Fibroblast of lung (primary cell): Measurements from ENCODE around the gene MST1R. TPM values are rescaled to one million over a fixed set of nuclear protein-coding genes. Genes with fewer than 3 reads are reported as not detected.

Experiments
- DNase-seq, 2 donors: peaks; one replicate each; pipeline versions ENCODE4 v3.0.0 to v3.0.0-alpha.2; 2010; ENCODE audit warnings: low read depth in 2 of 2
- H2AFZ ChIP-seq: 2 replicates; pipeline ENCODE4 v1.5.1; 2012; ENCODE audit warnings: low read length, control low read depth, inconsistent platforms
- H3K27ac ChIP-seq: 2 replicates; pipeline ENCODE4 v1.5.1; 2011; ENCODE audit warnings: low read length, control low read depth; ENCODE audit not compliant: insufficient read depth
- H3K27me3 ChIP-seq: 2 replicates; pipeline ENCODE4 v1.5.1; 2011; ENCODE audit warnings: mild to moderate bottlenecking, low read length; ENCODE audit not compliant: control insufficient read depth, insufficient read depth
- H3K36me3 ChIP-seq: 2 replicates; pipeline ENCODE4 v1.5.1; 2011; ENCODE audit warnings: low read length; ENCODE audit not compliant: control insufficient read depth, insufficient read depth
- H3K4me1 ChIP-seq: 2 replicates; pipeline ENCODE4 v1.5.1; 2011; ENCODE audit warnings: low read length; ENCODE audit not compliant: control insufficient read depth, insufficient read depth; ENCODE audit errors: extremely low read depth
- H3K4me2 ChIP-seq: 2 replicates; pipeline ENCODE4 v1.5.1; 2011; ENCODE audit warnings: low read length, control low read depth; ENCODE audit not compliant: insufficient read depth; ENCODE audit errors: extremely low read depth
- H3K4me3 ChIP-seq, 4 experiments: fragments of 200-600 bp in 1 of 4; sonication (generic) in 1 of 4; replicated peaks in 1 of 4; 2 replicates each; pipeline ENCODE4 v1.5.1; 2011 to 2016; ENCODE audit warnings: low read length in 4 of 4, low read depth in 3 of 4, mild to moderate bottlenecking in 3 of 4, control low read depth in 2 of 4, inconsistent platforms in 1 of 4, mixed read lengths in 1 of 4; ENCODE audit not compliant: insufficient read depth in 1 of 4; ENCODE audit errors: control extremely low read depth in 1 of 4
- H3K79me2 ChIP-seq: 2 replicates; pipeline ENCODE4 v1.5.1; 2012; ENCODE audit warnings: mild to moderate bottlenecking, low read length, inconsistent platforms; ENCODE audit not compliant: control insufficient read depth, insufficient read depth
- H3K9ac ChIP-seq: 2 replicates; pipeline ENCODE4 v1.5.1; 2011; ENCODE audit warnings: mild to moderate bottlenecking, low read length, control low read depth; ENCODE audit not compliant: insufficient read depth
- H3K9me3 ChIP-seq: 2 replicates; pipeline ENCODE4 v1.5.1; 2012; ENCODE audit warnings: low read depth, low read length; ENCODE audit not compliant: control insufficient read depth, insufficient read depth
- H4K20me1 ChIP-seq: 2 replicates; pipeline ENCODE4 v1.5.1; 2011; ENCODE audit warnings: low read length; ENCODE audit not compliant: control insufficient read depth, insufficient read depth; ENCODE audit errors: extremely low read depth
- EZH2 ChIP-seq: IDR thresholded peaks from 2 replicates; pipeline ENCODE4 v1.5.1; 2012; ENCODE audit warnings: low read length, control low read depth, mild to moderate bottlenecking; ENCODE audit errors: missing control alignments
- polyA plus RNA-seq, 2 donors: library from polyadenylated mRNA; depleted of rRNA in 1 of 2; stranded (reverse) in 1 of 2; unstranded in 1 of 2; fragments of >200 nt; gene quantifications; 2 replicates each; pipeline ENCODE4 v1.2.1, GENCODE V29; 2011 to 2012; ENCODE audit warnings: missing spikeins in 1 of 2
- total RNA-seq: library from RNA; depleted of rRNA; stranded (reverse); fragments of >200 nt; gene quantifications from 2 replicates; pipeline ENCODE4 v1.2.1, GENCODE V29; 2014
- TF ChIP-seq, protein P1 (sequence below), 2 donors: IDR thresholded peaks in 1 of 2; conservative IDR thresholded peaks in 1 of 2; 1 replicate in 1 of 2; 2 replicates in 1 of 2; pipeline ENCODE4 v1.5.1; 2011 to 2012; ENCODE audit warnings: low read length in 2 of 2, control low read depth in 1 of 2, inconsistent platforms in 1 of 2, low read depth in 1 of 2, mild to moderate bottlenecking in 1 of 2

The MST1R gene
- total and polyA plus RNA-seq, 2 donors (not counting 1 experiment from before 2014, with no cell fraction given), result 0.52 to 3.0 TPM

DNA sequence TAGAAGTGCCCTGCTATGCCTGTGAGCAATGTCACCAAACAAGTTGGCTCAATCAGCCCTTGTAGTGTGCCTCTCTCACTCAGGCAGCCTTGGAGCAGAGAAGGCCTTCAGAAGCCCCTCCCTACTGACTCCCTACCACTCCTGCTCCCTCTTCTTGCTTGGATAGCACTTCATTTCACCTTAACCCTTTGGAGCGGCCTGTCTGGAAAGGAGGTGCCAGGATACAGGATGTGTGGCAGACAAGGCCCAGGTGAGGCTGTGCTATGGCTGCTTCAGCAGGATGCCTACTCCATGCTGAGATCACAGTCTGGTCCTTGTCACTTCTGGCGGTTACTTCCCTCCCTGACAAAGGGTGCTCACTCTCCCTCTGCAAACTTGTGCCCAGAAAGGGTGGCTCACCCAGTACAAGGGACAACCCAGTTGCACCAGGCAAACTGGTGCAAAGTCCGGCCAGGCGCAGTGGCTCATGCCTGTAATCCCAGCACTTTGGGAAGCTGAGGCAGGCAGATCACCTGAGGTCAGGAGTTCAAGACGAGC, 24.9 kb upstream of the MST1R start:
- Histone ChIP-seq H3K4me1 (peaks cover 5% of the 10 kb centered on the region), H3K79me2 (peaks cover 2% of the 10 kb centered on the region), H3K9me3 (no peaks in the 10 kb centered on the region), H3K36me3 (no peaks in the 10 kb centered on the region), H3K4me2 (peak overlapping the region; percentile 39), H3K4me3 (peak overlapping the region in 3 of 4 experiments; percentile 33 to 91 (median 89)), H3K27ac (no peak overlapping the region), H2AFZ (no peak overlapping the region), H4K20me1 (no peaks in the 10 kb centered on the region), H3K27me3 (no peaks in the 10 kb centered on the region), H3K9ac (no peak overlapping the region)
- TF ChIP-seq EZH2, result no peak
- TF ChIP-seq, protein P1, sequence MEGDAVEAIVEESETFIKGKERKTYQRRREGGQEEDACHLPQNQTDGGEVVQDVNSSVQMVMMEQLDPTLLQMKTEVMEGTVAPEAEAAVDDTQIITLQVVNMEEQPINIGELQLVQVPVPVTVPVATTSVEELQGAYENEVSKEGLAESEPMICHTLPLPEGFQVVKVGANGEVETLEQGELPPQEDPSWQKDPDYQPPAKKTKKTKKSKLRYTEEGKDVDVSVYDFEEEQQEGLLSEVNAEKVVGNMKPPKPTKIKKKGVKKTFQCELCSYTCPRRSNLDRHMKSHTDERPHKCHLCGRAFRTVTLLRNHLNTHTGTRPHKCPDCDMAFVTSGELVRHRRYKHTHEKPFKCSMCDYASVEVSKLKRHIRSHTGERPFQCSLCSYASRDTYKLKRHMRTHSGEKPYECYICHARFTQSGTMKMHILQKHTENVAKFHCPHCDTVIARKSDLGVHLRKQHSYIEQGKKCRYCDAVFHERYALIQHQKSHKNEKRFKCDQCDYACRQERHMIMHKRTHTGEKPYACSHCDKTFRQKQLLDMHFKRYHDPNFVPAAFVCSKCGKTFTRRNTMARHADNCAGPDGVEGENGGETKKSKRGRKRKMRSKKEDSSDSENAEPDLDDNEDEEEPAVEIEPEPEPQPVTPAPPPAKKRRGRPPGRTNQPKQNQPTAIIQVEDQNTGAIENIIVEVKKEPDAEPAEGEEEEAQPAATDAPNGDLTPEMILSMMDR (conservative IDR thresholded peaks at IDR 0.05 in 1 of 2, IDR thresholded peaks at IDR 0.05 in 1 of 2; ENCODE audit: low read depth in 1 of 2, low read length in 2 of 2), result no peak
- DNase-seq, result no peak

DNA sequence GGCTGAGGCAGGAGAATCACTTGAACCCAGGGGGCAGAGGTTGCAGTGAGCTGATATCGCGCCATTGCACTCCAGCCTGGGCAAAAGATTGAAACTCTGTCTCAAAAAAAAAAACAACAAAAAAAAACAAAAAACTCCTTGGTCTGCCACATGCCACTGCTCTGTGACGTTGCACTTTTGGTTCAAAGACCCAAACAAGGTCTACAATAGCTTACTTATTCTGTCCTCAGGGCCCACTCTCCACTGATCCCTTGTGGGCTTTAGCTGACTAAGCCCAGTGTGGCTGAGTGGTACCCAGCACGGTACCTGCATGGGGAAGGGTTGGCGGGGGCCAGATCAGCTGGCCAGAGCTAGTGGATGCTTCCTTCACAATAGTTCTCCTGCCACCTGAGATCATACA, 24.1 kb upstream of the MST1R start:
- H3K36me3 ChIP-seq, result no peaks in the 10 kb centered on the region
- H3K4me2 ChIP-seq, result no peak overlapping the region
- no peaks in the 10 kb centered on the region for H3K9me3 ChIP-seq
- H3K27me3 ChIP-seq, result no peaks in the 10 kb centered on the region
- DNase-seq, result no peak
- H3K4me3 ChIP-seq, result no peak overlapping the region
- H3K4me1 ChIP-seq, result peaks cover 5% of the 10 kb centered on the region
- no peak overlapping the region for H3K9ac ChIP-seq
- TF ChIP-seq, protein P1 (conservative IDR thresholded peaks at IDR 0.05 in 1 of 2, IDR thresholded peaks at IDR 0.05 in 1 of 2; ENCODE audit: low read depth in 1 of 2, low read length in 2 of 2), result no peak
- no peak for TF ChIP-seq EZH2
- H3K27ac ChIP-seq, result no peak overlapping the region
- no peaks in the 10 kb centered on the region for H4K20me1 ChIP-seq
- peaks cover 2% of the 10 kb centered on the region for H3K79me2 ChIP-seq
- no peak overlapping the region for H2AFZ ChIP-seq

- no peak overlapping the region for H3K4me2 ChIP-seq
- no peak for DNase-seq
- H4K20me1 ChIP-seq, result no peaks in the 10 kb centered on the region
- no peak overlapping the region for H3K4me3 ChIP-seq
- H3K36me3 ChIP-seq, result no peaks in the 10 kb centered on the region
- H3K4me1 ChIP-seq, result peaks cover 5% of the 10 kb centered on the region
- TF ChIP-seq EZH2, result no peak
- TF ChIP-seq, protein P1 (conservative IDR thresholded peaks at IDR 0.05 in 1 of 2, IDR thresholded peaks at IDR 0.05 in 1 of 2; ENCODE audit: low read depth in 1 of 2, low read length in 2 of 2), result no peak
- no peak overlapping the region for H2AFZ ChIP-seq
- H3K9me3 ChIP-seq, result no peaks in the 10 kb centered on the region
- H3K9ac ChIP-seq, result no peak overlapping the region
- H3K27ac ChIP-seq, result no peak overlapping the region
- peaks cover 2% of the 10 kb centered on the region for H3K79me2 ChIP-seq
- no peaks in the 10 kb centered on the region for H3K27me3 ChIP-seq
Observed at GRCh38 chr3:49926117-49926728, 22.6 kb upstream of the MST1R start.
